RWPE1 (cell line): Measurements from ENCODE around the gene ARHGAP30.

Experiments used
- CTCF ChIA-PET: fragments of 350-600 bp; sonication (Branson Sonifier 250); formaldehyde crosslinking; extraction: SDS; loops from one replicate; lab custom pipeline; 2021; lab: Yijun Ruan, JAX
- POLR2A ChIA-PET: fragments of 400-600 bp; formaldehyde crosslinking; extraction: SDS; loops from one replicate; lab custom pipeline; 2020; ENCODE audit warnings: antibody characterized with exemption; ENCODE audit not compliant: low non-redundant PET; lab: Yijun Ruan, JAX
- DNase-seq: peaks from one replicate; pipeline ENCODE4 v3.0.0; 2012; ENCODE audit warnings: low spot score
- H3K27ac ChIP-seq: fragments of 450-650 bp; 2 replicates; pipeline ENCODE4 v1.5.1; 2017
- TF ChIP-seq, protein P1 (sequence below): fragments of 450-650 bp; conservative IDR thresholded peaks from 2 replicates; pipeline ENCODE4 v1.5.1; 2017; ENCODE audit warnings: low read depth, mild to moderate bottlenecking

ARHGAP30 gene

DNA sequence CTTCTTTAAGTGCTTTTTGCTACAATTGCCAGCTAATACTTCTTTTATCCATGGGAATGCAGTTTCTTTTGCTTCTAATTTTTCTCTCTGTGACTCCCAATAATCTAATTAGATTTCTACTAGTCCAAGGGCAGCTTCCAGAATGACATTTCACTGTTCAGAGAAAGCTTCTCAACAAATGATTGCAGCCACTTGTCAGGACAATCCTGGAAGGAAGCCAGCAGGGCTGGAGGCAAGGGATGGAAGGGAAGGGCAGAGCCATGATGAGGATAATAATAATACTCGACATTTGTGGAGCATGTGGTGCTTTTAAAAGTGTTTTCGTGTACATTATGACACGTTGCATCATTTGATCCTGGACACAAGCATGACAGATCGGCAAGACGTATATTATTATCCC is 68.2 kb downstream of the ARHGAP30 start:
- ChIA-PET CTCF (no interaction called here), POLR2A (no interaction called here)
- TF ChIP-seq, protein P1, sequence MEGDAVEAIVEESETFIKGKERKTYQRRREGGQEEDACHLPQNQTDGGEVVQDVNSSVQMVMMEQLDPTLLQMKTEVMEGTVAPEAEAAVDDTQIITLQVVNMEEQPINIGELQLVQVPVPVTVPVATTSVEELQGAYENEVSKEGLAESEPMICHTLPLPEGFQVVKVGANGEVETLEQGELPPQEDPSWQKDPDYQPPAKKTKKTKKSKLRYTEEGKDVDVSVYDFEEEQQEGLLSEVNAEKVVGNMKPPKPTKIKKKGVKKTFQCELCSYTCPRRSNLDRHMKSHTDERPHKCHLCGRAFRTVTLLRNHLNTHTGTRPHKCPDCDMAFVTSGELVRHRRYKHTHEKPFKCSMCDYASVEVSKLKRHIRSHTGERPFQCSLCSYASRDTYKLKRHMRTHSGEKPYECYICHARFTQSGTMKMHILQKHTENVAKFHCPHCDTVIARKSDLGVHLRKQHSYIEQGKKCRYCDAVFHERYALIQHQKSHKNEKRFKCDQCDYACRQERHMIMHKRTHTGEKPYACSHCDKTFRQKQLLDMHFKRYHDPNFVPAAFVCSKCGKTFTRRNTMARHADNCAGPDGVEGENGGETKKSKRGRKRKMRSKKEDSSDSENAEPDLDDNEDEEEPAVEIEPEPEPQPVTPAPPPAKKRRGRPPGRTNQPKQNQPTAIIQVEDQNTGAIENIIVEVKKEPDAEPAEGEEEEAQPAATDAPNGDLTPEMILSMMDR: no peak
- DNase-seq: no peak
- H3K27ac ChIP-seq: no peak overlapping the region

DNA sequence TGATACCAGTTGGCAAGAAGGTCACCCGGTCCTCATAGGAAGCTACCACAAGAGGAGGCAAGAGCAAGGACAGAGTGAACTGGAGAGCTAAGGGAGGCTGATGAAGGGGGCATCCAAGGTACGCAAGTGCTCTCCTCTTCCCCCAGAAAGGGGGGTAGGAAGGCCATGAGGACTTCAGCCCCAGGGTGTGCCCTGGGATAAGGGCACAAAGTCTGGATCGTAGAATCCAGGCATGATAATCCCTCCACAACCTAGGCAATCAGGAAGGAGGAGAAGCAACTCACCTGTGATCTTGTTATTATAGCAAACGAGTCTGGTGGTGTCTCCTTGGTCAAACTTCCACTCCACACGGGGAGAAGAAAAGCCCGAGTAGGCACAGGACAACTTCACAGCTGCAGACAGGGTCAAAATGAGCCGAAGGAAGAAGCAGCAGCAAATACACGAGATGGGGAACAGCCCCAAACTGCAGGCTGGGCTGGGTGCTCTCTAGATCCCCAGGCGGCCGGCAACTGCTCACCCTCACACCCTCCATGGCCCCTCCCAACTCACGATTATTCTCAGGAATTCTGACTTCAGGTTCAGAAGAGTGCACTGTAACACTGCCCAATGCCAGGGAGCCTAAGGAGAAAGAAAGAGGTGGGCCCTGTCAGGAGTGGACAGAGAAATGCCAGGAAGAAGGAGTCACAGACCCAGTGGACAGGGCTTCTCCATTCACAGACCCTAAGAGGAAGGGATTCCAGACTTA is 68.8 kb downstream of the ARHGAP30 start:
- CTCF ChIA-PET: interaction anchor here (0.6 kb wide), 1 partner anchor 273 kb away, joined by 4 read pairs; no protein-coding TSS in a partner anchor
- no peak overlapping the region for H3K27ac ChIP-seq
- TF ChIP-seq, protein P1: no peak
- DNase-seq: no peak
- POLR2A ChIA-PET: no interaction called here

DNA sequence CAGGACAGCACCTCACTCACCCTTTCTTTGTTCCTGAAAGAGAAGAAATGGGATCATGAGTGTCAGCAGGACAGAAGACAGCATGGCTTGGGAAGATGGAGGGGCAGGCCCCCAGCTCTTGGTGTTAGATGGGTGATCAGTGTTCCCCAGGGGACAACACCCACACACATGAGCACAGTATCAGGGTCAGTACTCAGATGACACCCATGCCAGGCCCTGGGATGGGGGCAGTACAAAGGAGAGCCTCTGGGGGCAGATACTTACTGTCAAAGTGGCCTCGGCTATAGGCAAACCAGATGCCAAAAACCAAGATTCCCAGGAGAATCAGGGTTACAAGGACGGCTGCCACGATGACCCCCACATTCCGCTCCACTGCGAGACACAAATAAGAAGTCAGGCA is 70.3 kb downstream of the ARHGAP30 start:
- TF ChIP-seq, protein P1: no peak
- CTCF ChIA-PET: no interaction called here
- H3K27ac ChIP-seq: peak overlapping the region; percentile 16
- POLR2A ChIA-PET: interaction anchor here (2.2 kb wide), 1 partner anchor 21 kb away, joined by 5 read pairs; the partner anchor contains the start of gene F11R
- no peak for DNase-seq

DNA sequence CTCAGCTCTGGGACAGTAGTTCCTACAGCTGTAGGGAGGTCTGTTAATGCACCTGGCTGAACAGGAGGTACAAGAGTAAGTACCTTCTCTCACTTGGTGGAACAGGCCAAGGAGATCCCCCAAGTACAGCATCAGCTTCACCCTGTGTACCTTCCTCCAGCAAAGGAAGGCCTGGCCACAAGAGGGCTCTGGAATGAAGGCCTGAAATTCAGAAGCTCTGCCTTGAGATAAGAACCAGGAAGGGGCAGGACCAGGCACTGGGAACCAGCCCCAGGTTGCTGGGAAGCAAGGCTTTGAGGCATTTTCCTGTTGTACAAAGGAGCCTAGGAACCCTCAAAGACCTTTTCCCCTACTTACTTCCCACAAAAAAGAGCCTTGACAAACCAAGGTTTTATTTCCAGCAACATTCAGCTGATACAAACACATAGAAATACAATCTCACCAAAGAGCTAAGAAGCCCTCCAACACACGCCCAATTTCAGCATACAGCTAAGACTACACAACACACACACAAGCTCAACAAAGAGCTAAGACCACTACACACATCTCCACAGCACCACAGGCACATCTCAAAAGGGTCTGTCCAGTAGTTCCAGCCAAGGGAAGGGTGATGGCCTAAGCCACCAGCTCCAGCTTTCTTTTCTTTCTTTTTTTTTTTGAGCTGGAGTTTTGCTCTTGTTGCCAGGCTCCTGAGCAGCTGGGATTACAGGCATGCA is 72.2 kb downstream of the ARHGAP30 start:
- POLR2A ChIA-PET: interaction anchor here (0.9 to 2.2 kb wide), 4 partner anchors 23 to 168 kb away, joined by 3 to 5 read pairs (median 4); partner anchors contain the start of genes F11R and TSTD1
- H3K27ac ChIP-seq: peak overlapping the region; percentile 33; the same call in 1 of the 2 replicates
- CTCF ChIA-PET: interaction anchor here (0.5 to 1.3 kb wide), 13 partner anchors 8 to 442 kb away, joined by 3 to 12 read pairs (median 3); partner anchors contain the start of genes F11R and KLHDC9
- peak; percentile 57 for DNase-seq
- TF ChIP-seq, protein P1: peak; percentile 67
